Osteoblast (primary cell): ENCODE results near the gene MEF2A. TPM values are rescaled to one million over a fixed set of nuclear protein-coding genes. Genes with fewer than 3 reads are reported as not detected.

Experiments used
- DNase-seq: peaks from one replicate; pipeline ENCODE4 v3.0.0; 2011; ENCODE audit warnings: low spot score, mixed read lengths; ENCODE audit not compliant: insufficient read length; ENCODE audit errors: missing footprints
- H2AFZ ChIP-seq: 2 replicates; pipeline ENCODE4 v1.6.0; 2011; ENCODE audit warnings: mild to moderate bottlenecking, low read length
- H3K27ac ChIP-seq: 2 replicates; pipeline ENCODE4 v1.5.1; 2011; ENCODE audit warnings: mild to moderate bottlenecking, low read depth, low read length, moderate library complexity
- H3K27me3 ChIP-seq: 2 replicates; pipeline ENCODE4 v1.6.0; 2012; ENCODE audit warnings: mild to moderate bottlenecking, control low read depth, inconsistent platforms, low read length, moderate library complexity; ENCODE audit not compliant: insufficient read depth
- H3K36me3 ChIP-seq: 2 replicates; pipeline ENCODE4 v1.5.1; 2011; ENCODE audit warnings: mild to moderate bottlenecking, low read length, control low read depth, moderate library complexity; ENCODE audit not compliant: insufficient read depth
- H3K4me1 ChIP-seq: 2 replicates; pipeline ENCODE4 v1.5.1; 2011; ENCODE audit warnings: mild to moderate bottlenecking, low read length, control low read depth, moderate library complexity; ENCODE audit not compliant: insufficient read depth
- H3K4me2 ChIP-seq: 2 replicates; pipeline ENCODE4 v1.6.0; 2011; ENCODE audit warnings: mild to moderate bottlenecking, low read length; ENCODE audit not compliant: insufficient read depth
- H3K4me3 ChIP-seq: fragments of 200-600 bp; sonication (generic); 3 replicates; pipeline ENCODE4 v1.5.1; 2012; ENCODE audit warnings: mild to moderate bottlenecking, low read length, inconsistent platforms; ENCODE audit not compliant: insufficient read depth
- H3K79me2 ChIP-seq: 2 replicates; pipeline ENCODE4 v1.6.0; 2012; ENCODE audit warnings: mild to moderate bottlenecking, low read length, control low read depth, inconsistent platforms; ENCODE audit not compliant: insufficient read depth
- H3K9me3 ChIP-seq: 2 replicates; pipeline ENCODE4 v1.5.1; 2011; ENCODE audit warnings: low read depth, low read length, control low read depth
- H4K20me1 ChIP-seq: 2 replicates; pipeline ENCODE4 v1.6.0; 2012; ENCODE audit warnings: mild to moderate bottlenecking, low read length, control low read depth; ENCODE audit not compliant: insufficient read depth
- CTCF ChIP-seq: IDR thresholded peaks from 2 replicates; pipeline ENCODE4 v1.5.1; 2011; ENCODE audit warnings: mild to moderate bottlenecking, low read depth, low read length, moderate library complexity; ENCODE audit errors: extremely low read depth
- total RNA-seq: library from RNA; depleted of rRNA; stranded (reverse); fragments of >200 nt; gene quantifications from 2 replicates; pipeline ENCODE4 v1.2.3, GENCODE V29; 2012

MEF2A gene
- total RNA-seq, 1 donor, result 55.4 TPM

GRCh38 chr15:99574502-99574901, 8.7 kb downstream of the MEF2A start:
- DNase-seq, result no peak
- Histone ChIP-seq H4K20me1 (peaks cover 61% of the 10 kb centered on the region), H3K4me1 (peaks cover 8% of the 10 kb centered on the region), H3K27ac (no peak overlapping the region), H3K4me2 (no peak overlapping the region), H3K27me3 (no peaks in the 10 kb centered on the region), H3K4me3 (no peak overlapping the region), H3K79me2 (peaks cover 92% of the 10 kb centered on the region), H3K9me3 (no peaks in the 10 kb centered on the region), H2AFZ (no peak overlapping the region), H3K36me3 (no peaks in the 10 kb centered on the region)
- TF ChIP-seq CTCF, result no peak

GRCh38 chr15:99578809-99579208, 13.0 kb downstream of the MEF2A start:
- no peaks in the 10 kb centered on the region for H3K27me3 ChIP-seq
- peak overlapping the region; percentile 73 for H3K4me2 ChIP-seq
- H3K79me2 ChIP-seq, result peaks cover 95% of the 10 kb centered on the region
- H3K27ac ChIP-seq, result peak overlapping the region; percentile 2
- peak; percentile 22 for DNase-seq
- no peak for TF ChIP-seq CTCF
- no peaks in the 10 kb centered on the region for H3K9me3 ChIP-seq
- no peak overlapping the region for H2AFZ ChIP-seq
- H3K36me3 ChIP-seq, result no peaks in the 10 kb centered on the region
- H3K4me3 ChIP-seq, result peak overlapping the region; percentile 7
- peaks cover 76% of the 10 kb centered on the region for H4K20me1 ChIP-seq
- peaks cover 16% of the 10 kb centered on the region for H3K4me1 ChIP-seq

- Histone ChIP-seq H3K9me3 (no peaks in the 10 kb centered on the region), H3K4me2 (no peak overlapping the region), H3K36me3 (no peaks in the 10 kb centered on the region), H3K4me1 (peaks cover 16% of the 10 kb centered on the region), H3K79me2 (peaks cover 95% of the 10 kb centered on the region), H3K27me3 (no peaks in the 10 kb centered on the region), H3K4me3 (no peak overlapping the region), H3K27ac (no peak overlapping the region), H4K20me1 (peaks cover 72% of the 10 kb centered on the region), H2AFZ (no peak overlapping the region)
- DNase-seq, result peak; percentile 9
- no peak for TF ChIP-seq CTCF
Observed at GRCh38 chr15:99580076-99580475, 14.3 kb downstream of the MEF2A start.

- H3K27me3 ChIP-seq, result no peaks in the 10 kb centered on the region
- no peak for DNase-seq
- H3K36me3 ChIP-seq, result no peaks in the 10 kb centered on the region
- H3K79me2 ChIP-seq, result peaks cover 98% of the 10 kb centered on the region
- no peak overlapping the region for H2AFZ ChIP-seq
- no peak overlapping the region for H3K4me3 ChIP-seq
- no peaks in the 10 kb centered on the region for H3K9me3 ChIP-seq
- no peak overlapping the region for H3K4me2 ChIP-seq
- peaks cover 57% of the 10 kb centered on the region for H4K20me1 ChIP-seq
- H3K27ac ChIP-seq, result no peak overlapping the region
- peaks cover 16% of the 10 kb centered on the region for H3K4me1 ChIP-seq
- no peak for TF ChIP-seq CTCF
Observed at GRCh38 chr15:99582508-99582960, 16.8 kb downstream of the MEF2A start.
